Lower lobe of right lung (tissue), 2 donors: Measurements from ENCODE around the gene SSPN. TPM values are rescaled to one million over a fixed set of nuclear protein-coding genes. Genes with fewer than 3 reads are reported as not detected.

Experiments used
- ATAC-seq, 2 donors: fragments of 200-7000 bp; cut with Tn5 transposase; one replicate each; pipeline ENCODE4 v1.9.1; 2020 to 2022; ENCODE audit warnings: mild to moderate bottlenecking in 2 of 2, moderate library complexity in 2 of 2
- DNase-seq: peaks from one replicate; pipeline ENCODE4 v3.0.0-alpha.2; 2020
- H3K27ac ChIP-seq: fragments of 200-600 bp; one replicate; pipeline ENCODE4 v1.8.0; 2022
- H3K27me3 ChIP-seq: fragments of 200-600 bp; one replicate; pipeline ENCODE4 v1.8.0; 2022; ENCODE audit warnings: low read depth
- H3K36me3 ChIP-seq: fragments of 200-600 bp; one replicate; pipeline ENCODE4 v1.8.0; 2022; ENCODE audit warnings: mild to moderate bottlenecking
- H3K4me1 ChIP-seq: fragments of 200-600 bp; one replicate; pipeline ENCODE4 v1.8.0; 2022
- H3K4me3 ChIP-seq: fragments of 200-600 bp; one replicate; pipeline ENCODE4 v1.8.0; 2022; ENCODE audit warnings: mild to moderate bottlenecking
- H3K9me3 ChIP-seq: fragments of 200-600 bp; one replicate; pipeline ENCODE4 v1.8.0; 2022
- intact Hi-C: fragments of 100-400 bp; cut with DNase I; formaldehyde crosslinking; loops from one replicate; pipeline ENCODE4 v1.11.0; 2022
- total RNA-seq: library from RNA; stranded (reverse); fragmentation: NEBNext Ultra II Directional; extraction: Animal tissue kit (Norgen Biotek cat#: 25700); gene quantifications from one replicate; pipeline ENCODE4 v1.2.1, GENCODE V29; 2021
- TF ChIP-seq, protein P1 (sequence below): fragments of 200-600 bp; IDR thresholded peaks from one replicate; pipeline ENCODE4 v1.8.0; 2022; ENCODE audit warnings: antibody characterized with exemption, mild to moderate bottlenecking
- donor health status: DM: no; HTN: yes; CAD: no; lungs with severe emphysema.

Gene SSPN
- total RNA-seq, 1 donor from 2014 or later, result 12.8 TPM

DNA sequence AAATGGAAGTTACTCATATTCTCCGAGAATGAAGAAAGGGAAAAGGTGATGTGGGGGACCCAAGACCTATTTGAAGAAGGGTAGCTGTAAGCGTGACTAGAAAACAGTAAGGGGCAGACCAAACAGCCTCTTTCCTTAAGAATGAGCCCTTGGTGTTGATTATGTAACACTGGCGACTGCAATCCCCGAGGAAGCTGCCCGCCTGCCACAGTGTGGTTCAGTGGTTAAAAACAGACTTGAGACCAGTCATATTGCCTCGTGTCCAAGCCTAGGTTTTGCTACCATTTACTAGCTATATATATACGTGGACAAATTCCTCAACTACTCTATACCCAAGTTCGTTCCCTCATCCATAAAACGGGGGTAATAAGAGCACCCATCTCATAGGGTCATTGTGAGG lies 49.1 kb downstream of the SSPN start:
- Histone ChIP-seq H3K9me3 (peaks cover 4% of the 10 kb centered on the region), H3K4me3 (no peak overlapping the region), H3K36me3 (no peaks in the 10 kb centered on the region), H3K27ac (no peak overlapping the region), H3K4me1 (no peaks in the 10 kb centered on the region), H3K27me3 (no peaks in the 10 kb centered on the region)
- intact Hi-C loops, result no loop called here
- DNase-seq (no peak), ATAC-seq (no peak)
- TF ChIP-seq, protein P1, sequence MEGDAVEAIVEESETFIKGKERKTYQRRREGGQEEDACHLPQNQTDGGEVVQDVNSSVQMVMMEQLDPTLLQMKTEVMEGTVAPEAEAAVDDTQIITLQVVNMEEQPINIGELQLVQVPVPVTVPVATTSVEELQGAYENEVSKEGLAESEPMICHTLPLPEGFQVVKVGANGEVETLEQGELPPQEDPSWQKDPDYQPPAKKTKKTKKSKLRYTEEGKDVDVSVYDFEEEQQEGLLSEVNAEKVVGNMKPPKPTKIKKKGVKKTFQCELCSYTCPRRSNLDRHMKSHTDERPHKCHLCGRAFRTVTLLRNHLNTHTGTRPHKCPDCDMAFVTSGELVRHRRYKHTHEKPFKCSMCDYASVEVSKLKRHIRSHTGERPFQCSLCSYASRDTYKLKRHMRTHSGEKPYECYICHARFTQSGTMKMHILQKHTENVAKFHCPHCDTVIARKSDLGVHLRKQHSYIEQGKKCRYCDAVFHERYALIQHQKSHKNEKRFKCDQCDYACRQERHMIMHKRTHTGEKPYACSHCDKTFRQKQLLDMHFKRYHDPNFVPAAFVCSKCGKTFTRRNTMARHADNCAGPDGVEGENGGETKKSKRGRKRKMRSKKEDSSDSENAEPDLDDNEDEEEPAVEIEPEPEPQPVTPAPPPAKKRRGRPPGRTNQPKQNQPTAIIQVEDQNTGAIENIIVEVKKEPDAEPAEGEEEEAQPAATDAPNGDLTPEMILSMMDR, result no peak

DNA sequence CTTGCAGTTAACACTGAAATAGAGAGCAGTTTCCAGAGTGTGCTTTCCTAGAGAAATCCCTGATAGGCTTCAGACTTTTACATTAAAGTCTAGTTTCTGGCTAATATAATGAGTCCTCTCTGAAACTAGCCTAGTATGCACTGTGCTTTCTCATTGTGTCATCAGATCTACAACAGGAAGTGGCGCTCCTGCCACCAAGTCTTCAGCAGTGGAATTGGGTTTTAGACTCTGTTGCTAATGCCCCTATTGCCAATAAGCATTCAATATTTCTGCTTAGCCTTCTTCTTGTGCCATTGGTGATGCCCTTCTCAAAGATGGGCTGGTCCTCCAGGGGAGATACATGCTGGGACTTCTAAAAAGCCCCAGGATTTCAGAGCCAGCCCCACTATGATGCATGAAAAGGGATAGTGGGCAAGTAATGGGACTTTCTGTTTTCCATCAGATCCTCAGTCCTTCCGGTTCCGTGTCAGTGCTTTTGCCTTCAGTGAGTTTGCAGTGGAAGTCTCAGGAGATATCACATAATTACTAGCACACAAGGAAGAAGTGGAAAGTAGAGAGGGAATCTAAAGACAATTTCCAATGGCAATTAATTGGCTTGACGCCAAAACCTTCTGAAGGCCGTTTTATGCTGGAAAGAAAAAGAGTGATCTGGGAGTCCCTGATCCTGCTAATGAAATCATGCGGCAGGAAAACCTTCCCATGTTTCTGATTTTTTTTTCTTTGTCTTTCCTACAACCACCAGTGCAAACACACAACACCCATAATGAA lies 50.0 kb downstream of the SSPN start:
- Histone ChIP-seq H3K27me3 (no peaks in the 10 kb centered on the region), H3K27ac (no peak overlapping the region), H3K9me3 (peaks cover 9% of the 10 kb centered on the region), H3K4me3 (no peak overlapping the region), H3K36me3 (no peaks in the 10 kb centered on the region), H3K4me1 (no peaks in the 10 kb centered on the region)
- DNase-seq (no peak), ATAC-seq (no peak)
- TF ChIP-seq, protein P1, result no peak
- intact Hi-C loops, result no loop called here

DNA sequence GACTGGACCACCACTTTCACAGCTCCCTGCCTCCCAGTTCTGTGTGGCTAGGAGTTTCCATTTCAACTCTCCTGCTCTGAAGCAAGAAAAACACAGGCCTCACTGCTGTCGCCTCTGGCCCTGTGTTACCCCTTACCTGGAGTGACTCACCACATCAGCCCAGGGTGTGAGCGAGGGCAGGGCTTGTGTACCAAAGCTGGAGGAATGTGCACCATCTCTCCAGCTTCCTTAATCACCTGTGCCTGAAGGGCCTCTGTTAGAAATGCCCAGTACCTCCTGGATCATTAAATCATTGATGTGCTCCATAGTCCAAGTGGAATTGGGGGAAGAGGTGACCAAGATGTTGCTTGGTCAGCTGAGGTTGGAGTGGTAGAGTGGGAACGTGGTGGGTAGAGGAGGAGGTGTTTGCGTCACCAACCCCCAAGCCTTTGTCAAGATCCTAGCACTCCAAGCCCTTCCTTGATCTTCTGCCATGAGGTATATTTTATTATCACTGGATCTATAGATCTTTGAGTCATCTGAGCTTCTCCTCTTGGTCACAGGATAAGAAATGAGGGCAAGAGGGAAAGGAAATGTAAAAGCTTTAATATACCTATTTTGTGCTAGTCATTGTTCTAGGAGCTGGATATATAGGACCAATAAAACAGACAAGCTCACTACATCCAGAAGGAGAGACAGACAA lies 51.3 kb downstream of the SSPN start:
- no peaks in the 10 kb centered on the region for H3K4me1 ChIP-seq
- no peak overlapping the region for H3K27ac ChIP-seq
- no peaks in the 10 kb centered on the region for H3K36me3 ChIP-seq
- no peak for DNase-seq
- TF ChIP-seq, protein P1, result no peak
- intact Hi-C loops, result no loop called here
- no peaks in the 10 kb centered on the region for H3K27me3 ChIP-seq
- H3K9me3 ChIP-seq, result peaks cover 9% of the 10 kb centered on the region
- peak; percentile 71 to 89 for ATAC-seq
- no peak overlapping the region for H3K4me3 ChIP-seq

DNA sequence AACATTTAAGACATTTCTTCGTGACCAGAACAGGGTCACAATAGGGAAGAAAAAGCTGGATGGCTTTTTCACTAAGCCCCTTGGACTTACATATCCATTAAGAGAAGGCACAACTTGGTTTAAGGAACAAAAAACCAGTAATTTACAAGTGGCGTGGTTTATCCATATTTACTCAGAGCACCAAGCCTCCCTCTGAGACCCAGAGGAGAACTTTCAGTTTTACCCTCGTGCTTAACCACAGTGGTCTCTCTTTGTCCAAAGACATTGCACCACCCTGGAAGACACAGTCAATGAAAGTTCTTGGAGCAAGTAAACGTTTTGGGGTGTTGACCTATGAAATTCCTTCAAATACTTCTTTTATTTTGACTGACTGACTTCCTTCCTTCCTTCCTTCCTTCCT lies 52.5 kb downstream of the SSPN start:
- H3K27ac ChIP-seq, result no peak overlapping the region
- TF ChIP-seq, protein P1, result no peak

GRCh38 chr12:26250801-26251200 lies 55.4 kb downstream of the SSPN start:
- Histone ChIP-seq H3K4me1 (no peaks in the 10 kb centered on the region), H3K27me3 (no peaks in the 10 kb centered on the region), H3K9me3 (peaks cover 9% of the 10 kb centered on the region), H3K36me3 (no peaks in the 10 kb centered on the region), H3K4me3 (no peak overlapping the region), H3K27ac (no peak overlapping the region)
- ATAC-seq, result no peak
- intact Hi-C loops, result no loop called here
- TF ChIP-seq, protein P1, result no peak
- DNase-seq, result no peak

More for the DNA sequence above, 52.5 kb downstream of the SSPN start:
- ATAC-seq (no peak), DNase-seq (no peak)
- H3K36me3 ChIP-seq, result no peaks in the 10 kb centered on the region
- intact Hi-C loops, result no loop called here
- no peaks in the 10 kb centered on the region for H3K4me1 ChIP-seq
- no peak overlapping the region for H3K4me3 ChIP-seq
- peaks cover 9% of the 10 kb centered on the region for H3K9me3 ChIP-seq
- H3K27me3 ChIP-seq, result no peaks in the 10 kb centered on the region
